ENCODE data around the gene CASP4.
"Not testable (repeated sequence)": the region's sequence is repeated elsewhere in the genome, so short reads cannot be mapped to it uniquely, and the experiment has no call there.

CASP4 gene

GRCh38 chr11:104946907-104947306, 21.5 kb downstream of the CASP4 start:
- DNase-seq: no peak

GRCh38 chr11:104944076-104944475, 24.3 kb downstream of the CASP4 start:
- DNase-seq: no peak

GRCh38 chr11:104943561-104943960, 24.8 kb downstream of the CASP4 start:
- DNase-seq: no peak

GRCh38 chr11:104934594-104934993, 33.8 kb downstream of the CASP4 start:
- DNase-seq: no peak

- not testable (repeated sequence) for DNase-seq
Observed at GRCh38 chr11:104934073-104934472, 34.3 kb downstream of the CASP4 start.

GRCh38 chr11:104928811-104929210, 39.6 kb downstream of the CASP4 start:
- DNase-seq: no peak

GRCh38 chr11:104926771-104927611, 41.4 kb downstream of the CASP4 start:
- no peak for DNase-seq

- DNase-seq: no peak
Observed at GRCh38 chr11:104925850-104926249, 42.5 kb downstream of the CASP4 start.

- DNase-seq: no peak
Observed at GRCh38 chr11:104918113-104918824, 50.1 kb downstream of the CASP4 start.

- no peak for DNase-seq
Observed at GRCh38 chr11:104917271-104918112, 50.9 kb downstream of the CASP4 start.

GRCh38 chr11:104916442-104916841, 51.9 kb downstream of the CASP4 start:
- DNase-seq: no peak

GRCh38 chr11:104912102-104912501, 56.3 kb downstream of the CASP4 start:
- DNase-seq: no peak

GRCh38 chr11:104908186-104908531, 60.2 kb downstream of the CASP4 start:
- no peak for DNase-seq

- no peak for DNase-seq
Observed at GRCh38 chr11:104907521-104908185, 60.7 kb downstream of the CASP4 start.

- DNase-seq: no peak
Observed at GRCh38 chr11:104905271-104905670, 63.1 kb downstream of the CASP4 start.

- no peak for DNase-seq
Observed at GRCh38 chr11:104899226-104899625, 69.1 kb downstream of the CASP4 start.

- no peak for DNase-seq
Observed at GRCh38 chr11:104898685-104899013, 69.7 kb downstream of the CASP4 start.

- DNase-seq: no peak
Observed at GRCh38 chr11:104897891-104898684, 70.3 kb downstream of the CASP4 start, which contains the start of gene CASP12. TSS of gene CASP12 (minus strand) at chr11:104898460.

- DNase-seq: no peak
Observed at GRCh38 chr11:104895634-104896033, 72.7 kb downstream of the CASP4 start.

GRCh38 chr11:104893876-104894275, 74.5 kb downstream of the CASP4 start:
- no peak for DNase-seq

All from activated CD4-positive, alpha-beta T cell treated with anti-CD3 and anti-CD28 coated beads for 1 hour (primary cell).